IMR-90 (cell line): ENCODE measurements around the gene WDTC1.

Experiments used
- MXI1 ChIP-seq: IDR thresholded peaks from 2 replicates; pipeline ENCODE4 v1.6.1; 2012; ENCODE audit warnings: low read depth, mild to moderate bottlenecking, low read length, moderate library complexity, borderline replicate concordance
- NFE2L2 ChIP-seq: fragments of 150-350 bp; IDR thresholded peaks from 2 replicates; pipeline ENCODE4 v1.6.1; 2016; ENCODE audit warnings: low read depth, mild to moderate bottlenecking, low read length
- POLR2A ChIP-seq: IDR thresholded peaks from 2 replicates; pipeline ENCODE4 v1.6.1; 2012; ENCODE audit warnings: mild to moderate bottlenecking, low read depth, low read length
- RAD21 ChIP-seq: IDR thresholded peaks from 2 replicates; pipeline ENCODE4 v1.6.1; 2012; ENCODE audit warnings: low read length, improper control_type of control experiment
- TF ChIP-seq, protein P1 (sequence below): conservative IDR thresholded peaks from 2 replicates; pipeline ENCODE4 v1.5.1; 2012; ENCODE audit warnings: mild to moderate bottlenecking, low read depth, low read length, improper control_type of control experiment
- TF ChIP-seq, protein P2 (sequence below): fragments of 150-350 bp; IDR thresholded peaks from 2 replicates; pipeline ENCODE4 v1.6.1; 2017; ENCODE audit warnings: mild to moderate bottlenecking, antibody characterized with exemption, low read length, low read depth

DNA sequence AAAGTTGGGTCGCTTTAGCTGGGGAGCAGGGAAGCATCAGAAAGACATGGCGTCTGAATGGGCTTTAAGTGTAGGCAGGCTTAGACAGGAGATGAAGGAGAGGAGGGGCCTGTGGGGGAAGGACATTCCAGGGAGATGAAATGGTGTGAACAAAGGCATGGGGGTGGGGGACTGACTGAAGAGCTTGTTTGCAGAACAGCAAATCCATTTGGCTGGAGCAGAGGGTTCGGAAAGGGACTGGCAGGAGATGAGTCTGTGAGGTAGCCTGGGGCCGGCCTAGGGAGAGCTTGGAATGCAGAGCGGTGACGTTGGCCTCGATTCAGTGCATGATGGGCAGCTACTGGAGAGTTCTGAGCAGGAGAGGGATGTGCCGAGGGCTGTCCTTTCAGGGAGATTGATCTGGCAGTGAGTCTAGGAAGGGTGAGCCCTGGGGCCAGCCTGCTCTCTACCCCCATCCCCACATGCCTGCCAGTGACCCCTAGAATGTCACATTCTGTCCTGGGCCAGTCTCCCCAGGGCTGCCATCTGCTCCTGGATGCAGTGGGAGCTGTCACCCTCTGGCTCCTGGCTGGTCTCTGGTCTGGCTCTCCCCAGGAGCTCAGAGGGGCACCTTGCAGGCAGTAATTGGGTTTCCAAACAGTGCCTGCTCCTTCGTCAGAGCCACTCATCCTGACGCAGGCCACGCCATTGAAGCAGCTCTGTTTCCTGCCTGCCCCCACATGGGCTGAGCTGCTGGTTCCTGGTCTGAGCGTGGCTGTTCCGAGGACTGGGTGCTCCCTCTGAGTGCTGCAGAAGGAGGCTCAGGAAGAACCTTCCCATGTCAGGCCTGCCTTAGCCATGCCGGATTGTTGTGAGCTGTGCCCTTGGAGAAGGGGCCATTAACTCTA, 65.2 kb downstream of the WDTC1 start:
- TF ChIP-seq, protein P1, sequence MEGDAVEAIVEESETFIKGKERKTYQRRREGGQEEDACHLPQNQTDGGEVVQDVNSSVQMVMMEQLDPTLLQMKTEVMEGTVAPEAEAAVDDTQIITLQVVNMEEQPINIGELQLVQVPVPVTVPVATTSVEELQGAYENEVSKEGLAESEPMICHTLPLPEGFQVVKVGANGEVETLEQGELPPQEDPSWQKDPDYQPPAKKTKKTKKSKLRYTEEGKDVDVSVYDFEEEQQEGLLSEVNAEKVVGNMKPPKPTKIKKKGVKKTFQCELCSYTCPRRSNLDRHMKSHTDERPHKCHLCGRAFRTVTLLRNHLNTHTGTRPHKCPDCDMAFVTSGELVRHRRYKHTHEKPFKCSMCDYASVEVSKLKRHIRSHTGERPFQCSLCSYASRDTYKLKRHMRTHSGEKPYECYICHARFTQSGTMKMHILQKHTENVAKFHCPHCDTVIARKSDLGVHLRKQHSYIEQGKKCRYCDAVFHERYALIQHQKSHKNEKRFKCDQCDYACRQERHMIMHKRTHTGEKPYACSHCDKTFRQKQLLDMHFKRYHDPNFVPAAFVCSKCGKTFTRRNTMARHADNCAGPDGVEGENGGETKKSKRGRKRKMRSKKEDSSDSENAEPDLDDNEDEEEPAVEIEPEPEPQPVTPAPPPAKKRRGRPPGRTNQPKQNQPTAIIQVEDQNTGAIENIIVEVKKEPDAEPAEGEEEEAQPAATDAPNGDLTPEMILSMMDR: no peak
- no peak for TF ChIP-seq NFE2L2
- TF ChIP-seq MXI1: no peak
- TF ChIP-seq POLR2A: peak; percentile 21; the same call in 1 of the 2 replicates
- TF ChIP-seq, protein P2, sequence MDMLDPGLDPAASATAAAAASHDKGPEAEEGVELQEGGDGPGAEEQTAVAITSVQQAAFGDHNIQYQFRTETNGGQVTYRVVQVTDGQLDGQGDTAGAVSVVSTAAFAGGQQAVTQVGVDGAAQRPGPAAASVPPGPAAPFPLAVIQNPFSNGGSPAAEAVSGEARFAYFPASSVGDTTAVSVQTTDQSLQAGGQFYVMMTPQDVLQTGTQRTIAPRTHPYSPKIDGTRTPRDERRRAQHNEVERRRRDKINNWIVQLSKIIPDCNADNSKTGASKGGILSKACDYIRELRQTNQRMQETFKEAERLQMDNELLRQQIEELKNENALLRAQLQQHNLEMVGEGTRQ: no peak
- peak; percentile 25; the same call in 1 of the 2 replicates for TF ChIP-seq RAD21
